Fibroblast of lung (primary cell): ENCODE measurements around the gene SIPA1. TPM values are rescaled to one million over a fixed set of nuclear protein-coding genes. Genes with fewer than 3 reads are reported as not detected.

Experiments used
- DNase-seq, 2 donors: peaks; one replicate each; pipeline versions ENCODE4 v3.0.0 to v3.0.0-alpha.2; 2010; ENCODE audit warnings: low read depth in 2 of 2
- H2AFZ ChIP-seq: 2 replicates; pipeline ENCODE4 v1.5.1; 2012; ENCODE audit warnings: low read length, control low read depth, inconsistent platforms
- H3K27ac ChIP-seq: 2 replicates; pipeline ENCODE4 v1.5.1; 2011; ENCODE audit warnings: low read length, control low read depth; ENCODE audit not compliant: insufficient read depth
- H3K27me3 ChIP-seq: 2 replicates; pipeline ENCODE4 v1.5.1; 2011; ENCODE audit warnings: mild to moderate bottlenecking, low read length; ENCODE audit not compliant: control insufficient read depth, insufficient read depth
- H3K36me3 ChIP-seq: 2 replicates; pipeline ENCODE4 v1.5.1; 2011; ENCODE audit warnings: low read length; ENCODE audit not compliant: control insufficient read depth, insufficient read depth
- H3K4me1 ChIP-seq: 2 replicates; pipeline ENCODE4 v1.5.1; 2011; ENCODE audit warnings: low read length; ENCODE audit not compliant: control insufficient read depth, insufficient read depth; ENCODE audit errors: extremely low read depth
- H3K4me2 ChIP-seq: 2 replicates; pipeline ENCODE4 v1.5.1; 2011; ENCODE audit warnings: low read length, control low read depth; ENCODE audit not compliant: insufficient read depth; ENCODE audit errors: extremely low read depth
- H3K4me3 ChIP-seq, 4 experiments: fragments of 200-600 bp in 1 of 4; sonication (generic) in 1 of 4; replicated peaks in 1 of 4; 2 replicates each; pipeline ENCODE4 v1.5.1; 2011 to 2016; ENCODE audit warnings: low read length in 4 of 4, low read depth in 3 of 4, mild to moderate bottlenecking in 3 of 4, control low read depth in 2 of 4, inconsistent platforms in 1 of 4, mixed read lengths in 1 of 4; ENCODE audit not compliant: insufficient read depth in 1 of 4; ENCODE audit errors: control extremely low read depth in 1 of 4
- H3K79me2 ChIP-seq: 2 replicates; pipeline ENCODE4 v1.5.1; 2012; ENCODE audit warnings: mild to moderate bottlenecking, low read length, inconsistent platforms; ENCODE audit not compliant: control insufficient read depth, insufficient read depth
- H3K9ac ChIP-seq: 2 replicates; pipeline ENCODE4 v1.5.1; 2011; ENCODE audit warnings: mild to moderate bottlenecking, low read length, control low read depth; ENCODE audit not compliant: insufficient read depth
- H3K9me3 ChIP-seq: 2 replicates; pipeline ENCODE4 v1.5.1; 2012; ENCODE audit warnings: low read depth, low read length; ENCODE audit not compliant: control insufficient read depth, insufficient read depth
- H4K20me1 ChIP-seq: 2 replicates; pipeline ENCODE4 v1.5.1; 2011; ENCODE audit warnings: low read length; ENCODE audit not compliant: control insufficient read depth, insufficient read depth; ENCODE audit errors: extremely low read depth
- CTCF ChIP-seq, 2 donors: IDR thresholded peaks in 1 of 2; conservative IDR thresholded peaks in 1 of 2; 1 replicate in 1 of 2; 2 replicates in 1 of 2; pipeline ENCODE4 v1.5.1; 2011 to 2012; ENCODE audit warnings: low read length in 2 of 2, control low read depth in 1 of 2, inconsistent platforms in 1 of 2, low read depth in 1 of 2, mild to moderate bottlenecking in 1 of 2
- EZH2 ChIP-seq: IDR thresholded peaks from 2 replicates; pipeline ENCODE4 v1.5.1; 2012; ENCODE audit warnings: low read length, control low read depth, mild to moderate bottlenecking; ENCODE audit errors: missing control alignments
- polyA plus RNA-seq, 2 donors: library from polyadenylated mRNA; depleted of rRNA in 1 of 2; stranded (reverse) in 1 of 2; unstranded in 1 of 2; fragments of >200 nt; gene quantifications; 2 replicates each; pipeline ENCODE4 v1.2.1, GENCODE V29; 2011 to 2012; ENCODE audit warnings: missing spikeins in 1 of 2
- total RNA-seq: library from RNA; depleted of rRNA; stranded (reverse); fragments of >200 nt; gene quantifications from 2 replicates; pipeline ENCODE4 v1.2.1, GENCODE V29; 2014

Gene SIPA1
- total and polyA plus RNA-seq, 2 donors (not counting 1 experiment from before 2014, with no cell fraction given), result 7.8 to 32.5 TPM

GRCh38 chr11:65609229-65609628 lies 28.7 kb upstream of the SIPA1 start:
- no peaks in the 10 kb centered on the region for H4K20me1 ChIP-seq
- peaks cover 36% of the 10 kb centered on the region for H3K79me2 ChIP-seq
- TF ChIP-seq EZH2, result no peak
- TF ChIP-seq CTCF (conservative IDR thresholded peaks at IDR 0.05 in 1 of 2, IDR thresholded peaks at IDR 0.05 in 1 of 2; ENCODE audit: low read depth in 1 of 2, low read length in 2 of 2), result no peak

GRCh38 chr11:65609665-65610064 lies 28.2 kb upstream of the SIPA1 start:
- TF ChIP-seq CTCF (conservative IDR thresholded peaks at IDR 0.05 in 1 of 2, IDR thresholded peaks at IDR 0.05 in 1 of 2; ENCODE audit: low read depth in 1 of 2, low read length in 2 of 2), result no peak
- no peak for TF ChIP-seq EZH2
- no peak overlapping the region for H2AFZ ChIP-seq
- no peak for DNase-seq
- H3K9ac ChIP-seq, result no peak overlapping the region
- peaks cover 22% of the 10 kb centered on the region for H3K36me3 ChIP-seq
- no peaks in the 10 kb centered on the region for H3K9me3 ChIP-seq
- peaks cover 34% of the 10 kb centered on the region for H3K4me1 ChIP-seq
- H3K4me2 ChIP-seq, result peak overlapping the region; percentile 35
- H3K27me3 ChIP-seq, result no peaks in the 10 kb centered on the region
- peaks cover 38% of the 10 kb centered on the region for H3K79me2 ChIP-seq
- no peak overlapping the region for H3K4me3 ChIP-seq
- no peaks in the 10 kb centered on the region for H4K20me1 ChIP-seq
- no peak overlapping the region for H3K27ac ChIP-seq

More at GRCh38 chr11:65609229-65609628, 28.7 kb upstream of the SIPA1 start:
- peaks cover 34% of the 10 kb centered on the region for H3K4me1 ChIP-seq
- no peaks in the 10 kb centered on the region for H3K9me3 ChIP-seq
- no peak overlapping the region for H2AFZ ChIP-seq
- DNase-seq, result peak; percentile 17 to 62
- peak overlapping the region; percentile 35 for H3K4me2 ChIP-seq
- H3K9ac ChIP-seq, result no peak overlapping the region
- no peak overlapping the region for H3K27ac ChIP-seq
- no peak overlapping the region for H3K4me3 ChIP-seq
- peaks cover 23% of the 10 kb centered on the region for H3K36me3 ChIP-seq
- no peaks in the 10 kb centered on the region for H3K27me3 ChIP-seq

- peaks cover 15% of the 10 kb centered on the region for H3K36me3 ChIP-seq
- TF ChIP-seq EZH2 (no peak), CTCF (conservative IDR thresholded peaks at IDR 0.05 in 1 of 2, IDR thresholded peaks at IDR 0.05 in 1 of 2; ENCODE audit: low read depth in 1 of 2, low read length in 2 of 2) (no peak)
- peaks cover 34% of the 10 kb centered on the region for H3K4me1 ChIP-seq
- peaks cover 38% of the 10 kb centered on the region for H3K79me2 ChIP-seq
- H3K27me3 ChIP-seq, result no peaks in the 10 kb centered on the region
- peak overlapping the region; percentile 20 for H3K9ac ChIP-seq
- no peaks in the 10 kb centered on the region for H4K20me1 ChIP-seq
- H3K4me3 ChIP-seq, result peak overlapping the region in 1 of 4 experiments; percentile 2
- no peak for DNase-seq
- no peaks in the 10 kb centered on the region for H3K9me3 ChIP-seq
- no peak overlapping the region for H3K4me2 ChIP-seq
- no peak overlapping the region for H3K27ac ChIP-seq
- no peak overlapping the region for H2AFZ ChIP-seq
These were observed 27.5 kb upstream of the SIPA1 start for GRCh38 chr11:65610404-65610803.
